NCI-H526 (cell line): Measurements from ENCODE around the gene PNMA6E.

ENCODE experiments used
- DNase-seq, 2 experiments: peaks; one replicate each; lab custom pipeline; 2025; lab: John Stamatoyannopoulos, UW

PNMA6E gene

DNA sequence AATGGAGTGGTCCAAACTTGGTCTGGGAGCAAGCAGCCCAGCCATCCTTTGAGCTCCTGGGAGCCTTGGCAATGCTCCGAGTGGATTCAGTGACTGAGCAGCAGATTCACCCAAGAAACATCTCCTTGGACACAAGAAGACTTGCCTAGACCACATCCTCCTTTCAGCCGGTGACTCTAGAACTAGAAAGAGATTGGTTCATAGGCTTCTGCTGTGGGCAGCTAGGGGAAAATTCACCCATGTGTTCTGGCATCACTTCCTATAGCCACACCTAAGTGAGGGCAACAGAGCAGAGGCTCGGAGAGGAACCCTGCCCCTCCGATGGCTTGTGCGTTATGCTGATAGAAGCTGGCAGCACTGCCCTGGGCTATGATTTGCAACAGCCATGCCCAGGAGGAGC lies 51.2 kb downstream of the PNMA6E start:
- DNase-seq, result no peak

DNA sequence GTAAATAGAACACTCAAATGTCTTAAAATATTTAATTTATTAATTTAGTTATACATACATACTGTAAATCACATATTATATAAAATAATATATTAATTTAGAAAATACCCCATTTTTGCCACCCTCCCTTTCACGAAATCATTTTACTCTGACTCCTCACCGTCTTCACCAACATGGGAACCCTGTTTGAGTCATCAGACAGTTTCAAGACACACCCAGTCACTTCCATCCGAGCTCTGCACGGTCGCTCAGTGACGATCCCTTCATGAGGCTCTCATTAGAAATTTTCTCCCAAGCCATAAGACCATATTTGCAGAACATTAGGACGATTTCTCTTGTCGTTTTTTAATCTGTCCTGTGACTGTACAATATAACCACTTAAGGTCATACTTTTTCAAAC lies 52.7 kb downstream of the PNMA6E start:
- DNase-seq, result no peak

DNA sequence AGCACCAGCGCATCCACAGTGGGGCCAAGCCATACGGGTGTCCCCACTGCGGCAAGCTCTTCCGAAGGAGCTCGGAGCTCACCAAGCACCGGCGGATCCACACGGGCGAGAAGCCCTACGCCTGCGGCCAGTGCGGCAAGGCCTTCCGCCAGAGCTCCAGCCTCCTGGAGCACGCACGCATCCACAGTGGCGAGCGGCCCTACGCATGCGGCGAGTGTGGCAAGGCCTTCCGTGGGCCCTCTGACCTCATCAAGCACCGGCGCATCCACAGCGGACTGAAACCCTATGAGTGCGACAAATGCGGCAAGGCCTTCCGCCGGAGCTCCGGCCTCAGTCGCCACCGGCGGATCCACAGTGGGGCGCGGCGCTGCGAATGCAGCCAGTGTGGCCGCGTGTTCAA lies 53.6 kb downstream of the PNMA6E start:
- DNase-seq, result no peak
